K562 (cell line): Measurements from ENCODE around the gene ZSWIM4. TPM values are rescaled to one million over a fixed set of nuclear protein-coding genes. Genes with fewer than 3 reads are reported as not detected.

ENCODE experiments used
- ATAC-seq: fragments of 200-7000 bp; cut with Tn5 transposase; 3 replicates; pipeline ENCODE4 v1.9.1; 2020; ENCODE audit warnings: moderate library complexity
- BruUV-seq: library from RNA; stranded (reverse); fragments of 400-500 nt; replicated peaks from 2 replicates; lab custom pipeline; 2021; lab: Mats Ljungman, UMichigan
- CTCF ChIA-PET: fragments of 300-600 bp; formaldehyde crosslinking; extraction: SDS; loops from one replicate; lab custom pipeline; 2021; ENCODE audit warnings: low intra/inter-chr PET ratio; lab: Yijun Ruan, JAX
- POLR2A ChIA-PET: fragments of 300-600, 350-650 bp; sonication (Branson Sonifier 250); formaldehyde crosslinking; extraction: SDS; loops from one replicate; lab custom pipeline; 2021; ENCODE audit warnings: antibody characterized with exemption, inconsistent platforms; lab: Yijun Ruan, JAX
- DNase-seq, 4 experiments: peaks; one replicate each; pipeline versions ENCODE4 v3.0.0 to v3.0.0-alpha.2; 2011 to 2018; ENCODE audit warnings: low spot score in 3 of 4, mixed read lengths in 3 of 4; ENCODE audit errors: extremely low read depth in 1 of 4
- FAIRE-seq: peaks from 2 replicates; lab custom pipeline; 2011; peaks lifted over from hg19 to GRCh38; lab: Jason Lieb, UNC
- H2AFZ ChIP-seq: 2 replicates; pipeline ENCODE4 v1.6.0; 2011; ENCODE audit warnings: low read depth, low read length, control low read depth, inconsistent platforms
- H3K27ac ChIP-seq: fragments of 200-600 bp; 3 replicates; pipeline ENCODE4 v1.8.0; 2011; ENCODE audit warnings: low read depth, mild to moderate bottlenecking, control low read depth, inconsistent platforms, low read length, moderate library complexity, mixed read lengths; ENCODE audit errors: extremely low read depth
- H3K27me3 ChIP-seq, 2 experiments: fragments of 300-600 bp in 1 of 2; 2 replicates in 1 of 2; 3 replicates in 1 of 2; pipeline versions ENCODE4 v1.6.0 to v1.8.0; 2011; ENCODE audit warnings: inconsistent platforms in 2 of 2, low read length in 2 of 2, mild to moderate bottlenecking in 1 of 2, mixed read lengths in 1 of 2, moderate library complexity in 1 of 2; ENCODE audit not compliant: control insufficient read depth in 2 of 2, insufficient read depth in 2 of 2
- H3K36me3 ChIP-seq: fragments of 300-600 bp; 3 replicates; pipeline ENCODE4 v1.8.0; 2011; ENCODE audit warnings: mild to moderate bottlenecking, low read length, inconsistent platforms; ENCODE audit not compliant: control insufficient read depth, insufficient read depth
- H3K4me1 ChIP-seq, 2 experiments: fragments of 200-600 bp in 1 of 2; replicated peaks in 1 of 2; 2 replicates in 1 of 2; 3 replicates in 1 of 2; pipeline versions ENCODE4 v1.5.1 to v1.8.0; 2011; ENCODE audit warnings: inconsistent platforms in 2 of 2, low read length in 2 of 2, mild to moderate bottlenecking in 1 of 2, mixed read lengths in 1 of 2, moderate library complexity in 1 of 2; ENCODE audit not compliant: control insufficient read depth in 2 of 2, insufficient read depth in 2 of 2
- H3K4me2 ChIP-seq: 2 replicates; pipeline ENCODE4 v1.6.1; 2011; ENCODE audit warnings: low read length, control low read depth, inconsistent platforms, mixed read lengths; ENCODE audit not compliant: insufficient read depth
- H3K4me3 ChIP-seq: fragments of 200-600 bp; sonication (generic), shearing (Covaris generic); 2 replicates; pipeline ENCODE4 v1.5.1; 2016; ENCODE audit warnings: control low read depth, inconsistent platforms
- H3K79me2 ChIP-seq: fragments of 200-600 bp; 3 replicates; pipeline ENCODE4 v1.8.0; 2011; ENCODE audit warnings: low read length, inconsistent platforms; ENCODE audit not compliant: control insufficient read depth, insufficient read depth
- H3K9ac ChIP-seq, 2 experiments: 2 replicates each; pipeline versions ENCODE4 v1.6.0 to v1.6.1; 2011; ENCODE audit warnings: low read depth in 2 of 2, low read length in 2 of 2, control low read depth in 1 of 2, inconsistent platforms in 1 of 2, mild to moderate bottlenecking in 1 of 2, mixed read lengths in 1 of 2; ENCODE audit not compliant: insufficient read depth in 1 of 2
- H3K9me1 ChIP-seq: one replicate; pipeline ENCODE4 v1.6.0; 2011; ENCODE audit warnings: inconsistent platforms, mild to moderate bottlenecking, low read length, moderate library complexity; ENCODE audit not compliant: control insufficient read depth, insufficient read depth
- H3K9me3 ChIP-seq: replicated peaks from 2 replicates; pipeline ENCODE4 v1.5.1; 2011; ENCODE audit warnings: low read depth, low read length, inconsistent platforms; ENCODE audit not compliant: control insufficient read depth, insufficient read depth
- H4K20me1 ChIP-seq: replicated peaks from 2 replicates; pipeline ENCODE4 v1.6.1; 2011; ENCODE audit warnings: low read length, inconsistent platforms, mixed read lengths; ENCODE audit not compliant: control insufficient read depth, insufficient read depth
- FOXO4 ChIP-seq: fragments of 450-650 bp; formaldehyde crosslinking; IDR thresholded peaks from 2 replicates; pipeline ENCODE4 v1.4.0; 2020; ENCODE audit warnings: mild to moderate bottlenecking, moderate library complexity
- FOXP4 ChIP-seq: sonication (generic); formaldehyde crosslinking; IDR thresholded peaks from 2 replicates; pipeline ENCODE4 v1.8.0; 2022; ENCODE audit warnings: mild to moderate bottlenecking, missing genetic modification reagents, borderline replicate concordance
- GABPB1 ChIP-seq: sonication (generic); formaldehyde crosslinking; IDR thresholded peaks from 2 replicates; pipeline ENCODE4 v1.8.0; 2022; ENCODE audit warnings: mild to moderate bottlenecking, missing genetic modification reagents
- HMGXB4 ChIP-seq: sonication (generic); formaldehyde crosslinking; IDR thresholded peaks from 2 replicates; pipeline ENCODE4 v1.8.1; 2023; ENCODE audit warnings: mild to moderate bottlenecking, missing genetic modification reagents
- MTF1 ChIP-seq: fragments of 250-450 bp; sonication (Bioruptor Pico); IDR thresholded peaks from 2 replicates; pipeline ENCODE4 v1.9.0; 2021; ENCODE audit warnings: moderate library complexity, mild to moderate bottlenecking, inconsistent platforms, borderline replicate concordance
- NFIX ChIP-seq: fragments of 250-450 bp; sonication (Bioruptor Pico); IDR thresholded peaks from 2 replicates; pipeline ENCODE4 v1.4.0; 2020; ENCODE audit warnings: low read depth, mild to moderate bottlenecking, moderate library complexity
- NONO ChIP-seq, 2 experiments: fragments of 200-400 bp in 1 of 2; fragments of 450-650 bp in 1 of 2; formaldehyde crosslinking in 1 of 2; IDR thresholded peaks; 2 replicates each; pipeline ENCODE4 v1.6.1; 2017; ENCODE audit warnings: low read depth in 2 of 2, mild to moderate bottlenecking in 2 of 2, moderate library complexity in 2 of 2, low read length in 1 of 2
- PHTF2 ChIP-seq: fragments of 250-450 bp; sonication (Bioruptor Pico); IDR thresholded peaks from 2 replicates; pipeline ENCODE4 v1.5.0; 2021; ENCODE audit warnings: mild to moderate bottlenecking
- SMARCA4 ChIP-seq: fragments of 450-650 bp; IDR thresholded peaks from 2 replicates; pipeline ENCODE4 v1.6.1; 2016
- SMARCC2 ChIP-seq: fragments of 450-650 bp; IDR thresholded peaks from 2 replicates; pipeline ENCODE4 v1.6.1; 2017; ENCODE audit warnings: antibody characterized with exemption, moderate library complexity, mild to moderate bottlenecking, low read depth
- USF1 ChIP-seq: sonication (generic); formaldehyde crosslinking; IDR thresholded peaks from 2 replicates; pipeline ENCODE4 v1.9.0; 2022; ENCODE audit warnings: mild to moderate bottlenecking, missing genetic modification reagents
- ZNF24 ChIP-seq: fragments of 450-650 bp; IDR thresholded peaks from 2 replicates; pipeline ENCODE4 v1.6.1; 2016
- ZNF512 ChIP-seq: IDR thresholded peaks from 2 replicates; pipeline ENCODE4 v1.6.1; 2016; ENCODE audit warnings: missing genetic modification characterization, missing compliant biosample characterization
- ZNF561 ChIP-seq: fragments of 450-650 bp; formaldehyde crosslinking; conservative IDR thresholded peaks from 2 replicates; pipeline ENCODE4 v1.4.0; 2020; ENCODE audit warnings: mild to moderate bottlenecking, moderate library complexity
- WGBS: fragments of 100-300 bp; shearing (Covaris generic); methylation state at CpG from one replicate; pipeline ENCODE4 v1.1.6; 2016; ENCODE audit warnings: low coverage, mixed read lengths; ENCODE audit not compliant: insufficient coverage; ENCODE audit errors: missing lambda C conversion rate; 5-methylcytosine and 5-hydroxymethylcytosine counted together
- in situ Hi-C: fragments of 300-500 bp; cut with MboI; formaldehyde crosslinking; loops from 4 replicates; pipeline ENCODE4 v1.15.0; 2018; ENCODE audit warnings: inconsistent platforms, mixed read lengths
- intact Hi-C: fragments of 100-400 bp; cut with micrococcal nuclease; formaldehyde crosslinking; loops from 2 replicates; pipeline ENCODE4 v1.14.2; 2022
- polyA plus RNA-seq, 8 experiments: library from polyadenylated mRNA; depleted of rRNA in 4 of 8; stranded (reverse) in 5 of 8; unstranded in 3 of 8; fragments of >200 nt; fragmentation: Nextera tagmentation in 2 of 8; fragmentation: Illumina TruSeq in 1 of 8; extraction: Ambion mirVana in 2 of 8; extraction: Trizol in 1 of 8; gene quantifications; 2 replicates each; pipeline versions ENCODE4 v1.2.1 to v1.2.3, GENCODE V29; 2011 to 2014; ENCODE audit warnings: inconsistent platforms in 1 of 8, missing spikeins in 1 of 8
- total RNA-seq, 7 experiments: library from RNA; depleted of rRNA in 6 of 7; stranded (reverse); fragments of >200 nt in 6 of 7; fragmentation: Illumina TruSeq in 2 of 7; extraction: Trizol in 2 of 7; gene quantifications; 2 replicates each; pipeline versions ENCODE4 v1.2.1 to v1.2.3, GENCODE V29; 2011 to 2021; ENCODE audit warnings: low replicate concordance in 1 of 7

ZSWIM4 gene
- total and polyA plus RNA-seq, 9 of the 15 experiments (the other 6 are each of a cell fraction or from before 2014, with no cell fraction given) = 0.25 to 3.7 (median 0.79) TPM; not detected in 2

- WGBS = 82% methylated on average over 8 of the region's 8 CpGs
- in situ Hi-C loops (no loop called here), intact Hi-C loops (no loop called here)
- BruUV-seq = no TSS peak
- Histone ChIP-seq H3K4me2 (peak overlapping the region; percentile 94), H3K79me2 (peaks cover 22% of the 10 kb centered on the region), H3K27me3 (no peaks in the 10 kb centered on the region), H3K27ac (no peak overlapping the region), H2AFZ (peak overlapping the region; percentile 57), H3K9me1 (no peaks in the 10 kb centered on the region), H3K4me1 (peaks cover 7 to 22% of the 10 kb centered on the region in 2 experiments; a peak in 4 of 5 replicates), H3K4me3 (peak overlapping the region; percentile 71), H4K20me1 (no peaks in the 10 kb centered on the region), H3K36me3 (peaks cover 9% of the 10 kb centered on the region; the same call in 2 of the 3 replicates), H3K9me3 (peaks cover 9% of the 10 kb centered on the region), H3K9ac (no peak overlapping the region)
- ChIA-PET POLR2A (interaction anchor here (1.0 to 2.3 kb wide), 5 partner anchors 9 to 93 kb away, joined by 3 to 18 read pairs (median 5); no protein-coding TSS in a partner anchor), CTCF (no interaction called here)
- ATAC-seq (no peak), DNase-seq (no peak), FAIRE-seq (peak; percentile 15)
- TF ChIP-seq ZNF24 (no peak), ZNF512 (tag) (no peak), FOXP4 (CRISPR knock-in tag) (no peak), USF1 (CRISPR knock-in tag) (no peak), ZNF561 (CRISPR knock-in tag) (no peak), NONO (IDR thresholded peaks at IDR 0.05; ENCODE audit: low read depth in 2 of 2, low read length in 1 of 2) (no peak), FOXO4 (CRISPR knock-in tag) (no peak), SMARCA4 (no peak), GABPB1 (CRISPR knock-in tag) (no peak), NFIX (CRISPR knock-in tag) (0 out of 2 replicates have a peak, but pooled peaks have one; percentile 3), HMGXB4 (CRISPR knock-in tag) (no peak), SMARCC2 (no peak), MTF1 (CRISPR knock-in tag) (peak; percentile 52; the same call in 1 of the 2 replicates), PHTF2 (CRISPR knock-in tag) (0 out of 2 replicates have a peak, but pooled peaks have one; percentile 40)
Measured at GRCh38 chr19:13747098-13747453, 48.2 kb upstream of the ZSWIM4 start.
